ENCODE results near the gene NECTIN4.

DNA sequence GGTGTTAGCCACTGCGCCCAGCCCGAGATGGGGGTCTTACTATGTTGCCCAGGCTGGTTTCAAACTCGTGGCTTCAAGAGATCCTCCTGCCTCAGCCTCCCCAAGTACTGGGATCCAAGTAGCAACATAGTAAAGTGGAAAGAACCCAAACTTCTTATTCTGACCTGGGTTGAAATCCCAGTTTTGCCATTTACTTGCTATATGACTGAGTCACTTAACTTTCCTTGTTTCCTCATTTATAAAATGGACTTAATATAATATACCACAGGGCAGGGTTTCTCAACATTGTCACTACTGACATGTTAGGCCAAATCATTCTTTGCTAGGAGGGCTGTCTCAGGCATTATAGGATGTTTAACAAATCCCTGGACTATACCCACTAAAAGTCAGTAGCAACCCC, 21.8 kb upstream of the NECTIN4 start:
- TF ChIP-seq, protein P1, sequence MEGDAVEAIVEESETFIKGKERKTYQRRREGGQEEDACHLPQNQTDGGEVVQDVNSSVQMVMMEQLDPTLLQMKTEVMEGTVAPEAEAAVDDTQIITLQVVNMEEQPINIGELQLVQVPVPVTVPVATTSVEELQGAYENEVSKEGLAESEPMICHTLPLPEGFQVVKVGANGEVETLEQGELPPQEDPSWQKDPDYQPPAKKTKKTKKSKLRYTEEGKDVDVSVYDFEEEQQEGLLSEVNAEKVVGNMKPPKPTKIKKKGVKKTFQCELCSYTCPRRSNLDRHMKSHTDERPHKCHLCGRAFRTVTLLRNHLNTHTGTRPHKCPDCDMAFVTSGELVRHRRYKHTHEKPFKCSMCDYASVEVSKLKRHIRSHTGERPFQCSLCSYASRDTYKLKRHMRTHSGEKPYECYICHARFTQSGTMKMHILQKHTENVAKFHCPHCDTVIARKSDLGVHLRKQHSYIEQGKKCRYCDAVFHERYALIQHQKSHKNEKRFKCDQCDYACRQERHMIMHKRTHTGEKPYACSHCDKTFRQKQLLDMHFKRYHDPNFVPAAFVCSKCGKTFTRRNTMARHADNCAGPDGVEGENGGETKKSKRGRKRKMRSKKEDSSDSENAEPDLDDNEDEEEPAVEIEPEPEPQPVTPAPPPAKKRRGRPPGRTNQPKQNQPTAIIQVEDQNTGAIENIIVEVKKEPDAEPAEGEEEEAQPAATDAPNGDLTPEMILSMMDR (IDR thresholded peaks at IDR 0.05 in 4 of 5, conservative IDR thresholded peaks at IDR 0.05 in 1 of 5), result no peak
- no peak for TF ChIP-seq POLR2A (IDR thresholded peaks at IDR 0.05)

All from gastrocnemius medialis (tissue), 4 donors.